ENCODE data around the gene C7orf57. TPM values are rescaled to one million over a fixed set of nuclear protein-coding genes. Genes with fewer than 3 reads are reported as not detected.

C7orf57 gene
- total and polyA plus RNA-seq, 2 donors (not counting 1 experiment from before 2014, with no cell fraction given): not detected

- Histone ChIP-seq H3K4me3 (ENCODE audit: control extremely low read depth in 1 of 5, extremely low read depth in 1 of 5, insufficient read depth in 1 of 5, low read depth in 2 of 5, low read length in 4 of 5) (no peak overlapping the region), H2AFZ (ENCODE audit: insufficient read depth, low read depth, low read length, poor library complexity, severe bottlenecking) (no peak overlapping the region), H3K9me3 (ENCODE audit: control extremely low read depth in 1 of 3, control insufficient read depth in 2 of 3, insufficient read depth in 1 of 3, low read length in 2 of 3) (no peaks in the 10 kb centered on the region), H3K9ac (ENCODE audit: low read length) (no peak overlapping the region), H3K4me2 (replicated peaks; ENCODE audit: low read depth, low read length, poor library complexity, severe bottlenecking) (no peak overlapping the region), H3K27me3 (replicated peaks in 1 of 4; ENCODE audit: control extremely low read depth in 1 of 4, control insufficient read depth in 3 of 4, insufficient read depth in 4 of 4, low read length in 3 of 4) (no peaks in the 10 kb centered on the region), H3K4me1 (ENCODE audit: control insufficient read depth in 2 of 2, insufficient read depth in 2 of 2, low read length in 2 of 2) (no peaks in the 10 kb centered on the region), H3K36me3 (replicated peaks in 1 of 2; ENCODE audit: control extremely low read depth in 1 of 2, control insufficient read depth in 1 of 2, extremely low read depth in 1 of 2, insufficient read depth in 2 of 2, low read length in 1 of 2) (no peaks in the 10 kb centered on the region), H3K27ac (ENCODE audit: low read length in 2 of 2) (no peak overlapping the region), H4K20me1 (ENCODE audit: control insufficient read depth, insufficient read depth, low read length, poor library complexity, severe bottlenecking) (no peaks in the 10 kb centered on the region), H3K79me2 (ENCODE audit: control insufficient read depth, insufficient read depth, low read length) (no peaks in the 10 kb centered on the region)
- TF ChIP-seq CTCF (IDR thresholded peaks at IDR 0.05) (no peak), EZH2 (IDR thresholded peaks at IDR 0.05; ENCODE audit: borderline replicate concordance, insufficient read depth, low read depth, low read length, poor library complexity, severe bottlenecking) (no peak)
- Mint-ChIP-seq H3K27ac (no peak overlapping the region), H3K27me3 (peaks cover 3% of the 10 kb centered on the region), H3K4me1 (peaks cover 4% of the 10 kb centered on the region), H3K9me3 (ENCODE audit: insufficient read depth) (no peaks in the 10 kb centered on the region), H3K4me3 (no peak overlapping the region)
- no peak for DNase-seq
- ATAC-seq (ENCODE audit: low read depth): no peak
- intact Hi-C loops (cut with micrococcal nuclease): no loop called here
- 50% methylated on average over 2 of the region's 3 CpGs for WGBS (ENCODE audit: insufficient coverage)
- ChIA-PET CTCF (no interaction called here), POLR2A (no interaction called here)
Observed at GRCh38 chr7:48042636-48043035, 7.3 kb downstream of the C7orf57 start.

- Histone ChIP-seq H4K20me1 (ENCODE audit: control insufficient read depth, insufficient read depth, low read length, poor library complexity, severe bottlenecking) (no peaks in the 10 kb centered on the region), H3K36me3 (replicated peaks in 1 of 2; ENCODE audit: control extremely low read depth in 1 of 2, control insufficient read depth in 1 of 2, extremely low read depth in 1 of 2, insufficient read depth in 2 of 2, low read length in 1 of 2) (no peaks in the 10 kb centered on the region), H3K27me3 (replicated peaks in 1 of 4; ENCODE audit: control extremely low read depth in 1 of 4, control insufficient read depth in 3 of 4, insufficient read depth in 4 of 4, low read length in 3 of 4) (no peaks in the 10 kb centered on the region), H3K9ac (ENCODE audit: low read length) (no peak overlapping the region), H3K4me1 (ENCODE audit: control insufficient read depth in 2 of 2, insufficient read depth in 2 of 2, low read length in 2 of 2) (no peaks in the 10 kb centered on the region), H3K79me2 (ENCODE audit: control insufficient read depth, insufficient read depth, low read length) (no peaks in the 10 kb centered on the region), H3K9me3 (ENCODE audit: control extremely low read depth in 1 of 3, control insufficient read depth in 2 of 3, insufficient read depth in 1 of 3, low read length in 2 of 3) (no peaks in the 10 kb centered on the region), H3K27ac (ENCODE audit: low read length in 2 of 2) (no peak overlapping the region), H2AFZ (ENCODE audit: insufficient read depth, low read depth, low read length, poor library complexity, severe bottlenecking) (no peak overlapping the region), H3K4me2 (replicated peaks; ENCODE audit: low read depth, low read length, poor library complexity, severe bottlenecking) (no peak overlapping the region), H3K4me3 (ENCODE audit: control extremely low read depth in 1 of 5, extremely low read depth in 1 of 5, insufficient read depth in 1 of 5, low read depth in 2 of 5, low read length in 4 of 5) (no peak overlapping the region)
- intact Hi-C loops (cut with micrococcal nuclease): no loop called here
- TF ChIP-seq EZH2 (IDR thresholded peaks at IDR 0.05; ENCODE audit: borderline replicate concordance, insufficient read depth, low read depth, low read length, poor library complexity, severe bottlenecking) (no peak), CTCF (IDR thresholded peaks at IDR 0.05) (no peak)
- ChIA-PET POLR2A (no interaction called here), CTCF (no interaction called here)
- no peak overlapping the region for H3K4me3 Mint-ChIP-seq
- WGBS (ENCODE audit: insufficient coverage): 77% methylated on average over 8 of the region's 9 CpGs
- H3K27ac Mint-ChIP-seq: no peak overlapping the region
- peaks cover 3% of the 10 kb centered on the region for H3K27me3 Mint-ChIP-seq
- H3K4me1 Mint-ChIP-seq: peaks cover 4% of the 10 kb centered on the region
- DNase-seq: no peak
- no peak for ATAC-seq (ENCODE audit: low read depth)
- no peaks in the 10 kb centered on the region for H3K9me3 Mint-ChIP-seq (ENCODE audit: insufficient read depth)
Observed at GRCh38 chr7:48045195-48045765, 9.9 kb downstream of the C7orf57 start.
